K562 (cell line): ENCODE data around the gene DAPP1. TPM values are rescaled to one million over a fixed set of nuclear protein-coding genes. Genes with fewer than 3 reads are reported as not detected.

Experiments used
- polyA plus RNA-seq, 8 experiments: library from polyadenylated mRNA; depleted of rRNA in 4 of 8; stranded (reverse) in 5 of 8; unstranded in 3 of 8; fragments of >200 nt; fragmentation: Nextera tagmentation in 2 of 8; fragmentation: Illumina TruSeq in 1 of 8; extraction: Ambion mirVana in 2 of 8; extraction: Trizol in 1 of 8; gene quantifications; 2 replicates each; pipeline versions ENCODE4 v1.2.1 to v1.2.3, GENCODE V29; 2011 to 2014; ENCODE audit warnings: inconsistent platforms in 1 of 8, missing spikeins in 1 of 8
- total RNA-seq, 7 experiments: library from RNA; depleted of rRNA in 6 of 7; stranded (reverse); fragments of >200 nt in 6 of 7; fragmentation: Illumina TruSeq in 2 of 7; extraction: Trizol in 2 of 7; gene quantifications; 2 replicates each; pipeline versions ENCODE4 v1.2.1 to v1.2.3, GENCODE V29; 2011 to 2021; ENCODE audit warnings: low replicate concordance in 1 of 7
- TF ChIP-seq, protein P1 (sequence below), 2 experiments: fragments of 450-650 bp; formaldehyde crosslinking in 1 of 2; IDR thresholded peaks; 2 replicates each; pipeline versions ENCODE4 v1.4.0 to v1.6.1; 2014 to 2020; ENCODE audit warnings: mild to moderate bottlenecking in 2 of 2, borderline replicate concordance in 1 of 2, low read depth in 1 of 2

Gene DAPP1
- total and polyA plus RNA-seq, 9 of the 15 experiments (the other 6 are each of a cell fraction or from before 2014, with no cell fraction given), result 1.9 to 7.2 (median 3.6) TPM

- TF ChIP-seq, protein P1, sequence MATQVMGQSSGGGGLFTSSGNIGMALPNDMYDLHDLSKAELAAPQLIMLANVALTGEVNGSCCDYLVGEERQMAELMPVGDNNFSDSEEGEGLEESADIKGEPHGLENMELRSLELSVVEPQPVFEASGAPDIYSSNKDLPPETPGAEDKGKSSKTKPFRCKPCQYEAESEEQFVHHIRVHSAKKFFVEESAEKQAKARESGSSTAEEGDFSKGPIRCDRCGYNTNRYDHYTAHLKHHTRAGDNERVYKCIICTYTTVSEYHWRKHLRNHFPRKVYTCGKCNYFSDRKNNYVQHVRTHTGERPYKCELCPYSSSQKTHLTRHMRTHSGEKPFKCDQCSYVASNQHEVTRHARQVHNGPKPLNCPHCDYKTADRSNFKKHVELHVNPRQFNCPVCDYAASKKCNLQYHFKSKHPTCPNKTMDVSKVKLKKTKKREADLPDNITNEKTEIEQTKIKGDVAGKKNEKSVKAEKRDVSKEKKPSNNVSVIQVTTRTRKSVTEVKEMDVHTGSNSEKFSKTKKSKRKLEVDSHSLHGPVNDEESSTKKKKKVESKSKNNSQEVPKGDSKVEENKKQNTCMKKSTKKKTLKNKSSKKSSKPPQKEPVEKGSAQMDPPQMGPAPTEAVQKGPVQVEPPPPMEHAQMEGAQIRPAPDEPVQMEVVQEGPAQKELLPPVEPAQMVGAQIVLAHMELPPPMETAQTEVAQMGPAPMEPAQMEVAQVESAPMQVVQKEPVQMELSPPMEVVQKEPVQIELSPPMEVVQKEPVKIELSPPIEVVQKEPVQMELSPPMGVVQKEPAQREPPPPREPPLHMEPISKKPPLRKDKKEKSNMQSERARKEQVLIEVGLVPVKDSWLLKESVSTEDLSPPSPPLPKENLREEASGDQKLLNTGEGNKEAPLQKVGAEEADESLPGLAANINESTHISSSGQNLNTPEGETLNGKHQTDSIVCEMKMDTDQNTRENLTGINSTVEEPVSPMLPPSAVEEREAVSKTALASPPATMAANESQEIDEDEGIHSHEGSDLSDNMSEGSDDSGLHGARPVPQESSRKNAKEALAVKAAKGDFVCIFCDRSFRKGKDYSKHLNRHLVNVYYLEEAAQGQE (IDR thresholded peaks at IDR 0.05; ENCODE audit: borderline replicate concordance), result peak; percentile 65; the same call in 1 of the 2 replicates
- TF ChIP-seq, protein P1 (CRISPR knock-in tag; IDR thresholded peaks at IDR 0.05; ENCODE audit: low read depth), result no peak
Observed at GRCh38 chr4:99885063-99885664, 68.5 kb downstream of the DAPP1 start (continued).
